Testis (tissue), 3 donors: ENCODE results near the gene SLC38A2. TPM values are rescaled to one million over a fixed set of nuclear protein-coding genes. Genes with fewer than 3 reads are reported as not detected.

ENCODE experiments used
- DNase-seq: peaks from one replicate; pipeline ENCODE4 v3.0.0-alpha.2; 2019
- H3K27ac ChIP-seq, 2 donors: fragments of 200-600 bp; sonication (generic); one replicate each; pipeline ENCODE4 v1.5.1; 2019
- H3K27me3 ChIP-seq: fragments of 200-600 bp; sonication (generic); one replicate; pipeline ENCODE4 v1.5.1; 2019
- H3K36me3 ChIP-seq: fragments of 200-600 bp; sonication (generic); one replicate; pipeline ENCODE4 v1.5.1; 2017; ENCODE audit warnings: low read depth; ENCODE audit errors: missing control alignments
- H3K4me1 ChIP-seq: fragments of 200-600 bp; sonication (generic); one replicate; pipeline ENCODE4 v1.5.1; 2019
- H3K4me3 ChIP-seq, 2 donors: fragments of 200-600 bp; sonication (generic); one replicate each; pipeline ENCODE4 v1.5.1; 2017 to 2019
- H3K9me3 ChIP-seq: fragments of 200-600 bp; sonication (generic); one replicate; pipeline ENCODE4 v1.5.1; 2017
- CTCF ChIP-seq, 3 experiments: fragments of 450-650 bp in 2 of 3; fragments of 200-600 bp in 1 of 3; sonication (generic) in 1 of 3; IDR thresholded peaks; one replicate each; pipeline ENCODE4 v1.5.1; 2016 to 2019; ENCODE audit warnings: antibody characterized with exemption in 3 of 3, mild to moderate bottlenecking in 2 of 3, moderate library complexity in 1 of 3
- POLR2A ChIP-seq: fragments of 450-650 bp; IDR thresholded peaks from one replicate; pipeline ENCODE4 v1.6.1; 2017; ENCODE audit warnings: antibody characterized with exemption, mild to moderate bottlenecking, moderate library complexity
- WGBS, 2 donors: methylation state at CpG; one replicate each; pipeline ENCODE4 v1.1.5; 2018; 5-methylcytosine and 5-hydroxymethylcytosine counted together
- intact Hi-C: fragments of 100-400 bp; cut with DNase I; formaldehyde crosslinking; loops from one replicate; pipeline ENCODE4 v1.15.1; 2023; ENCODE audit warnings: low total_unique reads
- polyA plus RNA-seq: library from polyadenylated mRNA; stranded (reverse); fragments of 350-450 nt; fragmentation: Illumina TruSeq; extraction: RNeasy Lipid Tissue Mini Kit (QIAGEN cat#74804); gene quantifications from one replicate; pipeline ENCODE4 v1.2.3, GENCODE V29; 2014; ENCODE audit warnings: low read depth, low replicate concordance; ENCODE audit not compliant: insufficient read depth
- total RNA-seq, 2 donors: library from RNA; depleted of rRNA; stranded (reverse); fragments of >200 nt; gene quantifications; one replicate each; pipeline ENCODE4 v1.2.3, GENCODE V29; 2016

The SLC38A2 gene
- total and polyA plus RNA-seq, 3 donors from 2014 or later, result 56.4 to 220 (median 151) TPM

DNA sequence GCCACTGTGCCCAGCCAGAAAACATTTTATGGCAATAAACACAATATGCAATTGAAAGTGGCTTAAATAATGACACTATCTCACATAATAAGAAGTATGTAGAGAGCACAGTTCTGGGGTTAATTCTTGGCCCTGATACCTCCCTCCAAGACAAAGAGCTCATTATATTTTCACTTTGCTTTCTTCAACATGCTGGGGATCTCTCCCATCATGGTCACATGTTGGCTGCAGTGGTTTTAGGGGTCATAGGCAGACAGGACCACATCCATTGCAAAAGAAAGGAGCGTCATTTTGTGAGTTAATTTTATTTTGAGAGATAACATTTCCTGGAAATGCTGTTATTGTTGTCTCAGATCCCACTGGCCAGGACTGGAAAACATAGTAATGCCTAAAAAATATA is 8.3 kb upstream of the SLC38A2 start:
- Histone ChIP-seq H3K4me1 (peaks cover 19% of the 10 kb centered on the region), H3K27me3 (no peaks in the 10 kb centered on the region), H3K9me3 (no peaks in the 10 kb centered on the region), H3K27ac (no peak overlapping the region), H3K4me3 (no peak overlapping the region), H3K36me3 (no peaks in the 10 kb centered on the region)
- DNase-seq, result no peak
- WGBS, 2 donors, result 84 to 90% methylated on average over 1 of the region's 1 CpG
- no peak for TF ChIP-seq POLR2A
- no peak for TF ChIP-seq CTCF (IDR thresholded peaks at IDR 0.05)
- intact Hi-C loops, result loop anchor here (10.0 kb wide), 1 partner anchor 94 kb away; no protein-coding TSS in a partner anchor

DNA sequence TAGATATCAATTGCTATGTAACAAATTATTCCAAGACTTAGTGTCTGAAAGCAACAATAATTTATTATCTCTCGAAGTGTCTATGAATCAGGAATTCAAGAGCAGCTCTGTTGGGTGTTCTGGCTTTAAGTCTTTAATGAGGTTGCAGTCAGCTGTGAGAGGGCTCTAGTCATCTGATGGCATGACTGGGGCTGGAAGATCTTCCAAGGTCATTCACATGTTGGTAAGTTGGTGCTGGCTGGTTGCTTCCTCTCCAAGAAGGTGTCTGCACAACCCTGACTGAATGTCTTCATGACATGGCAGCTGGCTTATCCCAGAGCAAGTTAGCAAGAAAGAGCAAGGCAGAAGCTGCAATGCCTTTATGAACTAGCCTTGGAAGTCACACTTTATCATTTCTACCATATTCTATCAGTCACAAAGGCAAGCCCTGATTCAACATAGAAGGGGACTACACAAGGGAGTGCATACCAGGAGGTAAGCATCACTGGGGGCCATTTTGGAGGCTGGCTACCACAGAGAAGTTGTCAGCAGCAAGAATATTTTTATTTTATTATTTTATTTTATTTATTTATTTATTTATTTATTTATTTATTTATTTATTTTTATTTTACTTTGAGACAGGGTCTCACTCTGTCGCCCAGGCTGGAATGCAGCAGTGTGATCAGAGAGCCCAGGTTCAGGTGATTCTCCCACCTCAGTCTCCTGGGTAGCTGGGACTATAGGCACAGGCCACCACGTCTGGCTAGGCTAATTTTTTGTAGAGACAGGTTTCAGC is 7.6 kb upstream of the SLC38A2 start:
- TF ChIP-seq CTCF (IDR thresholded peaks at IDR 0.05), result no peak
- TF ChIP-seq POLR2A, result no peak
- Histone ChIP-seq H3K9me3 (no peaks in the 10 kb centered on the region), H3K27me3 (no peaks in the 10 kb centered on the region), H3K27ac (no peak overlapping the region), H3K4me1 (peaks cover 16% of the 10 kb centered on the region), H3K36me3 (no peaks in the 10 kb centered on the region), H3K4me3 (no peak overlapping the region)
- WGBS, 2 donors, result 81 to 96% methylated on average over 3 of the region's 3 CpGs
- DNase-seq, result no peak
- intact Hi-C loops, result loop anchor here (10.0 kb wide), 1 partner anchor 95 kb away; no protein-coding TSS in a partner anchor

GRCh38 chr12:46379352-46379751 is 6.8 kb upstream of the SLC38A2 start:
- no peaks in the 10 kb centered on the region for H3K36me3 ChIP-seq
- H3K27ac ChIP-seq, result no peak overlapping the region
- TF ChIP-seq CTCF (IDR thresholded peaks at IDR 0.05), result no peak
- no peak for TF ChIP-seq POLR2A
- no peaks in the 10 kb centered on the region for H3K27me3 ChIP-seq
- intact Hi-C loops, result loop anchor here (10.0 kb wide), 1 partner anchor 285 kb away; no protein-coding TSS in a partner anchor
- no peak overlapping the region for H3K4me3 ChIP-seq
- no peaks in the 10 kb centered on the region for H3K9me3 ChIP-seq
- 64 to 70% methylated on average over 3 of the region's 3 CpGs for WGBS, 2 donors
- no peak for DNase-seq
- H3K4me1 ChIP-seq, result peaks cover 7% of the 10 kb centered on the region

GRCh38 chr12:46378530-46378929 is 6.0 kb upstream of the SLC38A2 start:
- no peaks in the 10 kb centered on the region for H3K9me3 ChIP-seq
- 94 to 95% methylated on average over 1 of the region's 1 CpG for WGBS, 2 donors

More at GRCh38 chr12:46378530-46378929, 6.0 kb upstream of the SLC38A2 start:
- no peak overlapping the region for H3K4me3 ChIP-seq
- peaks cover 11% of the 10 kb centered on the region for H3K4me1 ChIP-seq
- H3K27ac ChIP-seq, result no peak overlapping the region
- H3K27me3 ChIP-seq, result no peaks in the 10 kb centered on the region
- TF ChIP-seq CTCF (IDR thresholded peaks at IDR 0.05) (no peak), POLR2A (no peak)
- no peak for DNase-seq
- no peaks in the 10 kb centered on the region for H3K36me3 ChIP-seq
- intact Hi-C loops, result loop anchor here (10.0 kb wide), 1 partner anchor 286 kb away; no protein-coding TSS in a partner anchor
